ENCODE results near the gene TTLL5.
"Not testable (repeated sequence)": the region's sequence is repeated elsewhere in the genome, so short reads cannot be mapped to it uniquely, and the experiment has no call there.

The TTLL5 gene

DNA sequence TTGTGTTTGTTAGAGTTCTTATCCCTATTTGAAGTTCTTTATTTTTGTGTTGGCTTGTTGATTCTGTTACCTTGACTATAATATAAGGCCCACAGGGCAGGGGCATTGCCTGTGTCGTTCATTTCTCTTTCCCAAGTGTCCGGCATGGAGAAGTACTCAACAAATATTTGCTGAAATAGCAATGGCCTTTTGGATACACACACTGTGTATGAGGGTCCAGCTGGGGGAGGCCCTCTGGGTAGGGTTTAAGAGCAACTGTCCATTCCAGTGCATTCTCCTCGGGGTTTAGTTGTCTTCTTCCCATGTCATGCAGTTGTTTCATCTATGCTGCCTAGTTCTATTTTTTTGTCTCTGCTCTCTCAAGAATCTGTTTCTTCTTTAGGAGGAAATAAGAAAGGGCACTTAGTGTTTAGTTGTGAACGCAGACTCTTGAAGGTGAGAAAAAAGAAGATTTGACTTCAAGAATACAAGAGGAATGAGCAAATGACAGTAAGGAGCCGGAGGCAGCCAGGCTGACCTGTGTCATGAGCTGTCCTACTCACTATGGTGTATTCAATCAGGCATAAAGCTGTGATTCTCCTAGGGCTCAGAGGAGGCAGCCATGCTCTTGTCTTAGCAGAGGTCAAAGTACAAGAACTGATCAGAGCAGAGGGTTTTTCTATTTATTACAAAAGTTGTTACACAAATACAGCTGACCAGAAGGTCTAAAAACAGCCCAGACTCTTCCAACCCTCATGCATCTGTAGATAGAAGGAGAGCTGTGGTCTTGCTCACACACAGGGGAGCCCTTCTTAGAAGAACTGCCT, 10.6 kb upstream of the TTLL5 start:
- DNase-seq (ENCODE audit: low read depth): no peak

GRCh38 chr14:75653563-75653962, 7.5 kb upstream of the TTLL5 start:
- DNase-seq (ENCODE audit: low read depth): no peak

DNA sequence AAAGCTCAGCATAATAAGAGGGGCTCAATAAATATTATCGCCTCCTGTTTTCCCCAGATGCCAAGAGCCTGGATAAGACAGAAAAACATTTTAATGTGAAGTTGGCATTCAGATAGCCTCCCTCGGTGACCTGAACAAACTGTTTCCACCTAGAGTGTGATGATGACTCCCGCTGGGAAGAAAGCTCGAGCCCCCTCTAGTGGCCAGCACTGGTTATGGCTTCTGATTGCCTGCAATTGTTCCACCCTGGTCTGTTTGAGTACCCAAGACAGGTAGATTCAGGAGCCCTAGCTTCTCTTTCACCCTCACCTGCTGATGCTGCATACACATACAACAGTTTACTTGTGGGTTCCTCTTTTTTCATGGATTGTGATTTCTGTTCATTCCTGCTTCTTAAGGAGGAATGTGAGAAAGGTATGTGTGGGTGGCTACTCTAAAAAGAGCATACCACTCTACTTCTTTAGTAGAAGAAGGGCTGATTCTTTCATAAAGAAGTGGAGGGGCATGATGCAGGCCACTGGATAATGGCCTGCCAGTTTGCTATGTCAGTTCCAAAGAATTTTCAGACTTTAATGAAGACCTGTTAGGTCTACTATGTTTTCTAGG, 6.8 kb upstream of the TTLL5 start:
- no peak for DNase-seq (ENCODE audit: low read depth)

GRCh38 chr14:75655235-75655634, 5.8 kb upstream of the TTLL5 start:
- no peak for DNase-seq (ENCODE audit: low read depth)

GRCh38 chr14:75657331-75657730, 3.7 kb upstream of the TTLL5 start:
- no peak for DNase-seq (ENCODE audit: low read depth)

DNA sequence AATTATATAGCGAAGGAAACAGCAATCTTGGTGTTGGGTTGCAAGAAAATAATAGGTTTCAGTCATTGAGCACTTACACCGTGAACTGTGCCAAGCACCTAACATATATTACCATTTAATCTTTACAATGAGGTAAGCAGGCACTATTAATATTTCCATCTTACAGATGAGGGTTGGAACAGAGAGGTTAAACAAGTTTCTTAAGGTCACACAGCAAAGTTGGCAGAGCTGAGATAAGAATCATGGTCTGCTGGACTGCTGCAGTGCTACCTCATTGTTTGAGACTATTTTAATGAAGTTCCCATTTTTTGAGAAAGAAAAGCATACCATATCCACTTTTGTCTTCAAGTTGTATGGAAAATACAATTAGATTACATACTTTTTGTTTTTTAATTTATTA, 2.1 kb upstream of the TTLL5 start:
- DNase-seq (ENCODE audit: low read depth): no peak

GRCh38 chr14:75660238-75660629, 812 bp upstream of the TTLL5 start:
- DNase-seq (ENCODE audit: low read depth): no peak

- no peak for DNase-seq (ENCODE audit: low read depth)
Measured at GRCh38 chr14:75661499-75661814, 411 bp downstream of the TTLL5 start.

DNA sequence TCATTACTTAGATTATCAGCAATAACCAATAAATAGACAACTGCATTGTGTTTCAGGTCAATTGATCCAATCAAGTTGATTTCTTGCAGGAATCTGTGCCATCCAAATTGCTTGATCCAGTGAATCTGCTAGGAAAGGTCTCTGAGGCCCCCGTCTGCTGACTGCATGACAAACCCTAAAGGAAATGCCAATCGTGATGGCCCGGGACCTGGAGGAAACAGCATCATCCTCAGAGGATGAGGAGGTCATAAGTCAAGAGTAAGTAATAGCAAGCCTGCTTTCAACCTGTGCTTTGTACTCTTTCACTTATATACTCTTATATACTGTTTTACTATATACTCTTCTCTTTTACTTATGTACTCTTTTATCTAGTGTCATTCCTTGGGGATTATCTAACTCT, 1.9 kb downstream of the TTLL5 start:
- DNase-seq (ENCODE audit: low read depth): no peak

GRCh38 chr14:75667099-75667765, 6.2 kb downstream of the TTLL5 start:
- no peak for DNase-seq (ENCODE audit: low read depth)

GRCh38 chr14:75672605-75673192, 11.7 kb downstream of the TTLL5 start:
- DNase-seq (ENCODE audit: low read depth): no peak

DNA sequence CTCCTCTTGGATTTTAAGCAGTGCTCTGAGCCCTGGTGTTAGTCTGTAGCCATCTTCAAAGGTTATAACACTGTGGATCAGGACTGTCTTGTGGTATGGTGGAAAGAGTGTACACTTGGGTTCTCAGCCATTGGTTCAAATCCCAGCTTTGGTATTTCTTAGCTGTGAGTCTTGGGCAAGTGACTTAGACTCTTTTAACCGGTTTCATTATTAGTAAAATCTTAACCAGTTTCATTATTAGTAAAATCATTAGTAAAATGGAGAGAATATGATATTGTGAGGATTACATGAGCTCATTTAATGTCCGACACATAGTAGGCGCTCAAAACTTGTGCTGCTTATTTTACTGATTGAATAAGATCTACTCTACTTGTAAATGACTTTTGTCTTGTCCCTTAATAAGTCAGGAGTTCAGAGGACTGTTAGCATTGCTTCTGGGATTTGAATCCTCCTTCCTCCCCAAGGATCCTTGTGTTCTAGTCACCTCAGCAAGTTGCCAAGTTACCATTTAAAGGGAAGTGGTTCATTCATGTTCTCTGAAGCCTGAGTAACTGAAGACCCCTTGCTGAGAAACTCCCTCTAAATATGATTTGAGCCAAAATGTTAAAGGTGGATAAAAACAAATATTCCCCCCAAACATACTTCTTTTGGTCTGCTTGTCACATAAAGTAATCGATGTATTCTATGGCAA, 12.4 kb downstream of the TTLL5 start:
- DNase-seq (ENCODE audit: low read depth): no peak

DNA sequence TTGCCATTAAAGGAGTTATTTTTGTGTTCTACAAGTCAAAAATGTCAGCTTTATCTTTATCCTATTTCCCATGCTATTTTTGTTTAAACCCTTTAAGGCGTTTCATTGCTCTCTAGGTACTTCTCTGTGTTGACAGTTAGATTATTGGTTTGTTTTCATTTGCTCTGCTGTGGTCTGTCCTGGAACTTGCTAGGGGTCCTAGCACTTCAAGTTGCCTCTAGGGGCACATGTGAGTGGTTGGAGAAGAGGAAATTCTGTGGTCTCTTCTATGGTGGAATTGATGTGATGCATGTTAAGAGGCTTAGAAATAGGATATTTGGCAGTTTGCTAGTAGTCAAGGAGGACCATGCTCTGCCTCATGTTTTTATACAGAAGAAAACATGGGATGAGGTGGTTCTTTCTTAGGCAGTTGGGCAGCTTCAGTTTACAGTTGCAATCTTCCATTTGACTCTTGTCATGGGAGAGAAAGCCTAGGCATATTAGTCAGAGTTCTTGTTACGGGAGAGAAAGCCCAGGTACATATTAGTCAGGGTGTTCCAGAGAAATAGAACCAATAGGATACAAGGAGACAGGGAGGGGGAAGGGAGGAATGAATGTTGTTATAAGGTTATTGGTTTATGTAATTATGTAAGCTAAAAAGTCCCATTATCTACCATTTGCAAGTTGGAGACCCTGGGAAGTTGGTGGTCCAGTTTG, 14.4 kb downstream of the TTLL5 start:
- DNase-seq (ENCODE audit: low read depth): no peak

DNA sequence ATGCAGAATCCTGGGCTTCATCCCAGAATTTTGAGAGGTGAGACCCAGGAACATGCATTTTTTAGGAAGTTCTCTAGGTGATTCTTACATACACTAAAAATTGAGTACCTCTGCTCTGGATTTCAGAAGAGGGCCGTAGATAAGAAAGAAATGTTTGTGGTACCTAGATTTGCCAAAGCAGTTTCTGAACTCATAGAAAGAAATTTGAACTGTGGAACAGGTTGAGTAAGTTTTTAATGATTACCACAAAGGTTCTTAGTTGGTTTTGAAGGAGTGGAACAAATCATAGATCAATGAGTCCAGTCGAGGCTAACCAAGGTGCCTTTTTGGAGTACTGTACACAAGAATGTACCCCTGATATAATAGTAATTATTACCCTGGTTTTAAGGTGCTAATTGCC, 24.9 kb downstream of the TTLL5 start:
- DNase-seq (ENCODE audit: low read depth): no peak

DNA sequence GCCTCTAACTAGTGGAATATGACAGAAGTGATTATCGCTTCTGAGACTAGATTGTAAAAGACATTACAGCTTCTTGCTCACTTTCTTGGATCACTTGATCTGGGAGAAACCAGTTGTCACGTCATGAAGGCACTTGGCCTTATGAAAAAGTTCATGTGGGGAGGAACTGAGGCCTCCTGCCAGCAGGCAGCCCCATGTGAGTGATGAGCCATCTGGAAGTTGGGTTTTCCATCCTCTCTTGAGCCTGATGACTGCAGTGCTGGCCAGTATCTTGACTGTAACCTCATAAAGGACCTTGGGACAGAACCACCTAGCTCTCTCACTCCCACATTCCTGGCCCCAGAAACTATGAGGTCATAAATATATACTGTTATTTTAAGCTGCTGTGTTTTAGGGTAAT, 28.0 kb downstream of the TTLL5 start:
- peak; percentile 84 for DNase-seq (ENCODE audit: low read depth)

- no peak for DNase-seq (ENCODE audit: low read depth)
Measured at GRCh38 chr14:75690010-75690409, 29.0 kb downstream of the TTLL5 start.

DNA sequence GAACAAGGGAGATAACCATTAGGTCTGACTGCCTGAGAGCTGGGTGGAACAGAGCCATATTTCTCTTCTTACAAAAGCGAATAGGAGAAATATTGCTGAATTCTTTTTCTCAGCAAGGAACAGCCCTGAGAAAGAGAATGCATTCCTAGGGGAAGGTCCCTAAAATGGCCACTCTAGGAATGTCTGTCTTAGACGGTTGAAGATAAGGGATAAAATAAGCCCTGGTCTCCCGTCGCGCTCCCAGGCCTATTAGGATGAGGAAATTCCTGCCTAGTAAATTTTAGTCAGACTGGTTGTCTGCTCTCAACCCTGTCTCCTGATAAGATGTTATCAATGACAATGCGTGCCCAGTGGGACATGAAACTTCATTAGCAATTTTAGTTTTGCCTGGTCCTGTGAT, 34.0 kb downstream of the TTLL5 start:
- not testable (repeated sequence) for DNase-seq (ENCODE audit: low read depth)

DNA sequence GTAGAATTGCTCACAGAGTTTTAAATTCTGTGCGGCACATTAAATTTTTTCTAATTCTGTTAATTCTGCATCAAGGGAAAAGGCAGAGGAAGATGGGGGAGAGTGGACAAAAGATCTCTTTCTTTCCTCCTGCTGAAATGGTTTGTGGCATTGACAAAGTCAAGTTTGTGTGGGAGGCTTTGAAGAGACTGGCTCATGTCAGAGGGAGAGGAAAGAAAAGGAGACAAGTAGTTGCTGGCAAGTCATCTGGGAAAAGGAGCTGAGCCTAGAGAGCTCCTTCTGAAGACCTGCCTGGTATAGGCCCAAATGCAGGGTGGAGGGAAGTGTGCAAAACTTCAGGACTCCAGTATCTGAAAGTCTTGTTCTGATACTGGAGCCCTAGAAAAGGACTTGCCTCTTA, 36.3 kb downstream of the TTLL5 start:
- DNase-seq (ENCODE audit: low read depth): no peak

GRCh38 chr14:75697918-75698317, 36.9 kb downstream of the TTLL5 start:
- no peak for DNase-seq (ENCODE audit: low read depth)

DNA sequence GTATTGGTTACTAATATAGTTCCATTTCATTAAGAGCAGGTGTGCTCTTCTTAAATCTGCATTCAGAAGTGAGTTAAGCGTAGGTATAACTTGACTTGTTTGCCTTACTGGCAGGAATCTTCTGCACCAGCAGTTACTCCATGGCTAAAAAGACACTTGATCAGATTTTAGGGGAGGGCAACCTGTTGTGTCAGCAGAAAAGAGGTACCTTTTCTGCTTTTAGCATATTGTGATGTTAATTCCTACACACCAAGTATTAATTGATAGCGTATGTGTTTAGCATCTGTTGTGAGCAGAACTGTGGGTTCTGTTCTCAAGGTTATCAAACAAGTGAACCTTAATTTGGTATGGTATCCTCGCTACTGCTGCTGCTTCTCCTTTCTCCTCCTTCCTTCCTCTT, 38.3 kb downstream of the TTLL5 start:
- no peak for DNase-seq (ENCODE audit: low read depth)

DNA sequence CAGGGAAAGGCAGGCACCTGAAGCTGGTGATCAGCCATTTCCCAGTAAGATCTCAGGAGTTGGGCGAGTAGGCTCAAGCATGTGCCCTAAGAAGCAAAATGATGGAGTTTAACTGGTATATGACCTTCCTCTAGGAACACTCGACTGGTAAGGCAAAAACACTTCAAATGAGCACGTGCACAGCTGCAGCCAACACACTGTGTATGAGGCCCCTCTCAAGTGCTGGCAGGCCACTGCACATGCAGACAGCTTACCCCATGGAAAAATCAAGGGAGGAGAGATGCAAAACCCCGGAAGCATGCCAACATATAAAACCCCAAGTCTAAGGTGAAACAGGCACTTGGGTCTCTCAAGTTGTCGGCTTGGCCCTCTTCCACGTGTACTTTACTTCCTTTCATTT, 39.2 kb downstream of the TTLL5 start:
- DNase-seq (ENCODE audit: low read depth): no peak

DNA sequence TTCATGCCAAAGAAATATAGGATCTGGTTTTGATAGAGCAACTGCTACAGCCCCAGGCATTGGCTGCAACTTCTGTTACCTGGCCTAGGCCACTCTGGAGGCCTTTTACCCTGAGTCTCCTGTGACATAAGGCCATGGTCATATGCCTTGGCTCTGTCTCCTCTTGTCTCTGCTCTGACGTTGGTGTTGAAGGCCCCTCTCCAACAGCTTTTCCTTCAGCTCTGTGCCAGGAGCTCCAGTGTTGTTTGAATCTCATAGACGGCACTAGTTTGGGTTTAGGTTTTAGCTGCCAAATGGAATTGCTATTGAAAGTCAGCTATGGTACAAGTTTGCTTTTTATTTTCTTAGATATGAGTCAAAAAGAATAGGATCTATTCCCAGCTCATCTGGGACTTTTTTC, 41.1 kb downstream of the TTLL5 start:
- no peak for DNase-seq (ENCODE audit: low read depth)

Data from stromal cell of bone marrow (primary cell).